K562 (cell line): Measurements from ENCODE around the gene WDR83. TPM values are rescaled to one million over a fixed set of nuclear protein-coding genes. Genes with fewer than 3 reads are reported as not detected.
A peak's percentile ranks its signal among the peaks of the same experiment; 100 is the strongest.
"Not testable (repeated sequence)": the region's sequence is repeated elsewhere in the genome, so short reads cannot be mapped to it uniquely, and the experiment has no call there.

Experiments used
- ATAC-seq: fragments of 200-7000 bp; cut with Tn5 transposase; 3 replicates; pipeline ENCODE4 v1.9.1; 2020; ENCODE audit warnings: moderate library complexity
- BruUV-seq: library from RNA; stranded (reverse); fragments of 400-500 nt; replicated peaks from 2 replicates; lab custom pipeline; 2021; lab: Mats Ljungman, UMichigan
- CTCF ChIA-PET: fragments of 300-600 bp; formaldehyde crosslinking; extraction: SDS; loops from one replicate; lab custom pipeline; 2021; ENCODE audit warnings: low intra/inter-chr PET ratio; lab: Yijun Ruan, JAX
- POLR2A ChIA-PET: fragments of 300-600, 350-650 bp; sonication (Branson Sonifier 250); formaldehyde crosslinking; extraction: SDS; loops from one replicate; lab custom pipeline; 2021; ENCODE audit warnings: antibody characterized with exemption, inconsistent platforms; lab: Yijun Ruan, JAX
- DNase-seq, 4 experiments: peaks; one replicate each; pipeline versions ENCODE4 v3.0.0 to v3.0.0-alpha.2; 2011 to 2018; ENCODE audit warnings: low spot score in 3 of 4, mixed read lengths in 3 of 4; ENCODE audit errors: extremely low read depth in 1 of 4
- FAIRE-seq: peaks from 2 replicates; lab custom pipeline; 2011; peaks lifted over from hg19 to GRCh38; lab: Jason Lieb, UNC
- H2AFZ ChIP-seq: 2 replicates; pipeline ENCODE4 v1.6.0; 2011; ENCODE audit warnings: low read depth, low read length, control low read depth, inconsistent platforms
- H3K27ac ChIP-seq: fragments of 200-600 bp; 3 replicates; pipeline ENCODE4 v1.8.0; 2011; ENCODE audit warnings: low read depth, mild to moderate bottlenecking, control low read depth, inconsistent platforms, low read length, moderate library complexity, mixed read lengths; ENCODE audit errors: extremely low read depth
- H3K27me3 ChIP-seq, 2 experiments: fragments of 300-600 bp in 1 of 2; 2 replicates in 1 of 2; 3 replicates in 1 of 2; pipeline versions ENCODE4 v1.6.0 to v1.8.0; 2011; ENCODE audit warnings: inconsistent platforms in 2 of 2, low read length in 2 of 2, mild to moderate bottlenecking in 1 of 2, mixed read lengths in 1 of 2, moderate library complexity in 1 of 2; ENCODE audit not compliant: control insufficient read depth in 2 of 2, insufficient read depth in 2 of 2
- H3K36me3 ChIP-seq: fragments of 300-600 bp; 3 replicates; pipeline ENCODE4 v1.8.0; 2011; ENCODE audit warnings: mild to moderate bottlenecking, low read length, inconsistent platforms; ENCODE audit not compliant: control insufficient read depth, insufficient read depth
- H3K4me1 ChIP-seq, 2 experiments: fragments of 200-600 bp in 1 of 2; replicated peaks in 1 of 2; 2 replicates in 1 of 2; 3 replicates in 1 of 2; pipeline versions ENCODE4 v1.5.1 to v1.8.0; 2011; ENCODE audit warnings: inconsistent platforms in 2 of 2, low read length in 2 of 2, mild to moderate bottlenecking in 1 of 2, mixed read lengths in 1 of 2, moderate library complexity in 1 of 2; ENCODE audit not compliant: control insufficient read depth in 2 of 2, insufficient read depth in 2 of 2
- H3K4me2 ChIP-seq: 2 replicates; pipeline ENCODE4 v1.6.1; 2011; ENCODE audit warnings: low read length, control low read depth, inconsistent platforms, mixed read lengths; ENCODE audit not compliant: insufficient read depth
- H3K4me3 ChIP-seq: fragments of 200-600 bp; sonication (generic), shearing (Covaris generic); 2 replicates; pipeline ENCODE4 v1.5.1; 2016; ENCODE audit warnings: control low read depth, inconsistent platforms
- H3K79me2 ChIP-seq: fragments of 200-600 bp; 3 replicates; pipeline ENCODE4 v1.8.0; 2011; ENCODE audit warnings: low read length, inconsistent platforms; ENCODE audit not compliant: control insufficient read depth, insufficient read depth
- H3K9ac ChIP-seq, 2 experiments: 2 replicates each; pipeline versions ENCODE4 v1.6.0 to v1.6.1; 2011; ENCODE audit warnings: low read depth in 2 of 2, low read length in 2 of 2, control low read depth in 1 of 2, inconsistent platforms in 1 of 2, mild to moderate bottlenecking in 1 of 2, mixed read lengths in 1 of 2; ENCODE audit not compliant: insufficient read depth in 1 of 2
- H3K9me1 ChIP-seq: one replicate; pipeline ENCODE4 v1.6.0; 2011; ENCODE audit warnings: inconsistent platforms, mild to moderate bottlenecking, low read length, moderate library complexity; ENCODE audit not compliant: control insufficient read depth, insufficient read depth
- H3K9me3 ChIP-seq: replicated peaks from 2 replicates; pipeline ENCODE4 v1.5.1; 2011; ENCODE audit warnings: low read depth, low read length, inconsistent platforms; ENCODE audit not compliant: control insufficient read depth, insufficient read depth
- H4K20me1 ChIP-seq: replicated peaks from 2 replicates; pipeline ENCODE4 v1.6.1; 2011; ENCODE audit warnings: low read length, inconsistent platforms, mixed read lengths; ENCODE audit not compliant: control insufficient read depth, insufficient read depth
- GTF3C2 ChIP-seq: IDR thresholded peaks from 3 replicates; pipeline ENCODE4 v1.6.1; 2011; ENCODE audit warnings: borderline replicate concordance, mild to moderate bottlenecking, moderate library complexity; ENCODE audit not compliant: insufficient read length; ENCODE audit errors: extremely low read depth
- MED1 ChIP-seq: sonication (generic); formaldehyde crosslinking; IDR thresholded peaks from 2 replicates; pipeline ENCODE4 v1.8.1; 2023; ENCODE audit warnings: missing genetic modification reagents, borderline replicate concordance
- POLR2A ChIP-seq: fragments of 450-650 bp; conservative IDR thresholded peaks from 2 replicates; pipeline ENCODE4 v1.6.1; 2016
- POLR2B ChIP-seq: fragments of 450-650 bp; IDR thresholded peaks from 2 replicates; pipeline ENCODE4 v1.6.1; 2018; ENCODE audit warnings: low read depth; ENCODE audit not compliant: partially characterized antibody
- POLR2G ChIP-seq: fragments of 200-400 bp; formaldehyde crosslinking; IDR thresholded peaks from 2 replicates; pipeline ENCODE4 v1.6.1; 2017; ENCODE audit warnings: low read depth, mild to moderate bottlenecking, antibody characterized with exemption, low read length, moderate library complexity
- SMAD2 ChIP-seq: fragments of 150-350 bp; IDR thresholded peaks from 2 replicates; pipeline ENCODE4 v1.6.1; 2014; ENCODE audit warnings: low read depth, mild to moderate bottlenecking, low read length
- UBTF ChIP-seq, 2 experiments: IDR thresholded peaks; 2 replicates each; pipeline ENCODE4 v1.6.1; 2012; ENCODE audit warnings: improper control_type of control experiment in 2 of 2, low read depth in 2 of 2, low read length in 2 of 2, borderline replicate concordance in 1 of 2
- ZHX1 ChIP-seq: fragments of 150-350 bp; conservative IDR thresholded peaks from 2 replicates; pipeline ENCODE4 v1.6.1; 2014; ENCODE audit warnings: low read length
- ZNF311 ChIP-seq: fragments of 250-450 bp; sonication (Bioruptor Pico); IDR thresholded peaks from 2 replicates; pipeline ENCODE4 v1.4.0; 2020; ENCODE audit warnings: mild to moderate bottlenecking, moderate library complexity
- WGBS: fragments of 100-300 bp; shearing (Covaris generic); methylation state at CpG from one replicate; pipeline ENCODE4 v1.1.6; 2016; ENCODE audit warnings: low coverage, mixed read lengths; ENCODE audit not compliant: insufficient coverage; ENCODE audit errors: missing lambda C conversion rate; 5-methylcytosine and 5-hydroxymethylcytosine counted together
- in situ Hi-C: fragments of 300-500 bp; cut with MboI; formaldehyde crosslinking; loops from 4 replicates; pipeline ENCODE4 v1.15.0; 2018; ENCODE audit warnings: inconsistent platforms, mixed read lengths
- intact Hi-C: fragments of 100-400 bp; cut with micrococcal nuclease; formaldehyde crosslinking; loops from 2 replicates; pipeline ENCODE4 v1.14.2; 2022
- polyA plus RNA-seq, 8 experiments: library from polyadenylated mRNA; depleted of rRNA in 4 of 8; stranded (reverse) in 5 of 8; unstranded in 3 of 8; fragments of >200 nt; fragmentation: Nextera tagmentation in 2 of 8; fragmentation: Illumina TruSeq in 1 of 8; extraction: Ambion mirVana in 2 of 8; extraction: Trizol in 1 of 8; gene quantifications; 2 replicates each; pipeline versions ENCODE4 v1.2.1 to v1.2.3, GENCODE V29; 2011 to 2014; ENCODE audit warnings: inconsistent platforms in 1 of 8, missing spikeins in 1 of 8
- total RNA-seq, 7 experiments: library from RNA; depleted of rRNA in 6 of 7; stranded (reverse); fragments of >200 nt in 6 of 7; fragmentation: Illumina TruSeq in 2 of 7; extraction: Trizol in 2 of 7; gene quantifications; 2 replicates each; pipeline versions ENCODE4 v1.2.1 to v1.2.3, GENCODE V29; 2011 to 2021; ENCODE audit warnings: low replicate concordance in 1 of 7

The WDR83 gene
- total and polyA plus RNA-seq, 9 of the 15 experiments (the other 6 are each of a cell fraction or from before 2014, with no cell fraction given): 0.52 to 21.3 (median 4.2) TPM

- TF ChIP-seq UBTF (IDR thresholded peaks at IDR 0.05; ENCODE audit: borderline replicate concordance in 1 of 2, low read depth in 2 of 2, low read length in 2 of 2) (no peak), GTF3C2 (no peak), POLR2G (peak; percentile 55), SMAD2 (no peak), MED1 (CRISPR knock-in tag) (0 out of 2 replicates have a peak, but pooled peaks have one; percentile 36), POLR2A (peak; percentile 40; the same call in 1 of the 2 replicates), POLR2B (no peak), ZNF311 (CRISPR knock-in tag) (no peak), ZHX1 (no peak)
These were observed 10.3 kb downstream of the WDR83 start (continued) for GRCh38 chr19:12676928-12677327.

- H2AFZ ChIP-seq, H3K9me1 ChIP-seq, H3K9me3 ChIP-seq, FAIRE-seq, ATAC-seq, BruUV-seq, CTCF ChIA-PET, H3K27me3 ChIP-seq, H3K4me2 ChIP-seq, H3K9ac ChIP-seq, intact Hi-C loops, H3K4me3 ChIP-seq, DNase-seq, H4K20me1 ChIP-seq, H3K27ac ChIP-seq: not testable (repeated sequence)
- POLR2A ChIA-PET: interaction anchor here (0.6 to 4.7 kb wide), 4 partner anchors 8 to 192 kb away, joined by 3 to 39 read pairs (median 4); a partner anchor contains a TSS
- H3K4me1 ChIP-seq: peaks cover 0 to 30% of the 10 kb centered on the region in 2 experiments; a peak in 3 of 5 replicates
- peaks cover 13% of the 10 kb centered on the region for H3K79me2 ChIP-seq
- in situ Hi-C loops: loop anchor here (10.0 kb wide), 1 partner anchor 473 kb away; no protein-coding TSS in a partner anchor
- 96% methylated on average over 4 of the region's 5 CpGs for WGBS
- H3K36me3 ChIP-seq: peaks cover 67% of the 10 kb centered on the region
These were observed 11.4 kb downstream of the WDR83 start for GRCh38 chr19:12678039-12678438.
